NCI-H146 (cell line): ENCODE measurements around the gene CNN2.

ENCODE experiments used
- DNase-seq: peaks from one replicate; lab custom pipeline; 2025; lab: John Stamatoyannopoulos, UW

Gene CNN2

GRCh38 chr19:1025960-1026782 lies at the start of gene CNN2:
Gene CNN2 (plus strand): TSS chr19:1026608. CDS start chr19:1026662, 54 bp downstream.
- peak; percentile 16 for DNase-seq

DNA sequence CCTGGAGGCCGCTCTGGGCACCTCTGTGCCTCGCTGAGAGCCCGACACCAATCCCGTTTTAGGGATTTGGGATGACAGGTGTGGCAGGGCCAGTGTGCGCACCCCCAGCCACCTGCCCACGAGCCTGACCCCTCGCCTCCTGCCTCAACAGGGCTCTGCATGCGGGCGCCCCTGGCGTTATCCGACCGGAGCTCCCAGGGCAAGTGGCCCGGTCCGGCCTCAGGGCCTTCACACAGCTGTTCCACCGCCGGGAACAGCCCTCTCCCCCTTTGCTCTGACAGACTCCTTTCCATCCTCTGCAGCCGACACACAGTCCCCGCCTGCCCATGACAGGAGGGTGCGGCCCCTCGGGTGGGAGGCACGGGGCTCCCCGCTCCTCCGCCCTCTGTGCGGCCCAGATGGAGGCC lies 49.3 kb upstream of the CNN2 start:
- DNase-seq = no peak

DNA sequence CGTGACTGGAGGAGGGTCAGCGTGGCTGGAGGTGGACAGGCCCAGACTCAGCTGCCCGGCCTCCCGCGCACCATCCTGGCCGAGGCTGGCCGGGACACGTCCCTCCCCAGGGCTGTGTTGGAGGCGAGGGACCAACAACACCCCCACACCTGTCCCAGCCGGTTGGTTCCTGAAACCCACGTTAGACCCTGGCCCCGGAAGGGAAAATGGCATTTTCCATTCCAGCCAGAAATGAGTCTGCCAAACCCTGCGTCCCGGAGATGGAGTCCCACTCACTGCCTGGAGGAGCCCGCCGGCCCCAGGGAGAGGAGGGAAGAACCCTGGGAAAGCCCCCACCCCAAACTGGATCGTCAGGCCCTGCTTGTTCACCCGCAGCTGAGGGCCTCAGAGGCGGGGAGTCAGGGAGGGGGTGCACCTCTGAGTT lies 47.1 kb upstream of the CNN2 start:
- DNase-seq = no peak

GRCh38 chr19:980133-980998 lies 46.0 kb upstream of the CNN2 start:
- peak; percentile 43 for DNase-seq

DNA sequence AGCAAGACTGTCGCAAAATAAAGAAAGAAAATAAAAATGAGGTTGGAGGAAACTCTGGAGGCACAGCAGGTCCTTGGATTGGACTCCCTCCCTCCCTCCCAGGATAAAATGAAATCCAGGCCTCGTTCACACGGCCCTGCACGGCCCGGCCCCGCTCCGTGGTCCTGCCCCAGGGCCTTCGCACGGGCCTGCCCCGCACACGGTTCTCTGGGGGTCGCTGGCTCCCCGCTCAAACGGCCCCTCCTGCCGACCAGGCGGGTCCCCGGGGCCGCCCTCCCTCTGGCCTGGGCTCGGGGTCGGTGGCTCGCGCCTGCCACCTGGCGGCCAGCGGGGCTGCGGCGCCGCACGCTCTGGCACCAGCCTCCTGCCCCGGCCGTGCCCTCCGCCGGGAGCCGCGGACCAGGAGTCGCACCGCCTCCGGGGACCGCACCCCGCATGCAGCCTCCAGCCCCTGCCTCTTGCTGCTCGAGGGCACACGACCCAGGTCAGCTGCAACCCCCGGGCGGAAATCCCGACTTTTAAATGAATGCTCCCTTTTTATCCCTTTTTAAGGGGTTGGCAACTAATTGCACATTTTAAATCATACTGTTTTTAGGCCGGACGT lies 43.7 kb upstream of the CNN2 start:
- DNase-seq = peak; percentile 33

DNA sequence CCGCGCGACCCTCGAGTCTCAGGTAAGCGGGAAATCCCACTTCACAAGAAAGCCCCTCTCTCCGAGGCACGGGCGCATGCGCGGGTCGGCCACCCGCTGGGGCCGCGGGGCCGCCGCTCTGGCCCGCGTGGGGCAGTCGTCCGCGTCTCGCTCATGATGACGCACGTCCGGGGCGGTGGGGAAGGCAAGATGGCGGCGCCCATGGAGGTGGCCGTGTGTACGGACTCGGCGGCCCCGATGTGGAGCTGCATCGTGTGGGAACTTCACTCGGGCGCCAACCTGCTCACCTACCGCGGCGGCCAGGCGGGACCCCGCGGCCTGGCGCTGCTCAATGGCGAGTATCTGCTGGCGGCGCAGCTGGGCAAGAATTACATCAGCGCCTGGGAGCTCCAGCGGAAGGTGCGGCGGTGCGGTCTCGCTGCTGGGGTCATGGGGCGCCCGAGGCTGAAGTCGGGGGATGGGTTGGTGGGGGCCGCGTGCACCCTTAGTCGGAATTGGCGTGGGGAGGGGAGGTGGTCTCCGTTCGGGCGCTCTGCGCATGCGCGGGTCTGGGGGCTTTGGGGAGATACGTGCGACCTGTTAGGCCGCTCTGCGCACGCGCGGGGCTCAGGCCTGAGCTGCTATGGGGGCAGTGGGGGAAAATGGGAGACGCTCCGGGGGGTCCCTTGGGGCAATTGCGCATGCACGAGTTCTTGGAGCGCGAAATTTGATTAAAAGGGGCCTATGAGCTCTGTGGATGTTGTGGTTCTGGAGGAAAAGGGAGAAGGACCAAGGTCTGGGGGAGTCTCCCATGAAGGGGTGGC lies 42.0 kb upstream of the CNN2 start, which contains the start of gene WDR18:
Gene WDR18, plus strand, starts transcription at position 181 of the 803 bp plus-strand sequence. Its CDS starts 9 bp downstream, at position 190.
- DNase-seq = peak; percentile 83

DNA sequence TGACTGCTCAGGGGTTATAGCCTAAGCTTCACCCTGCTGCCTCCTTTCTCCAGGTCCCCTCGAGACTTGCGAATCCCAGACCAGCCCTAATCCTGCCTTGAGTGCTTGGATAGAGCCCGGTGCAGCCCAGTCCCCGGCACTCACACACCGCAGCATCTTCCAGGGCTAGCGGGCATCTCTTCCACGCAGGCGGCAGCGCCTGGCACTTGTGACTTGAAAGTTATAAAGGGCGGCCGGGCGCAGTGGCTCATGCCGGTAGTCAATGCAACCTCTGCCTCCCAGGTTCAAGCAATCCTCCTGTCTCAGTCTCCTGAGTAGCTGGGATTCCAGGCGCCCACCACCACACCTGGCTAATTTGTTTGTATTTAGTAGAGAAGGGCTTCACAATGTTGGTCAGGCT lies 40.3 kb upstream of the CNN2 start:
- no peak for DNase-seq

DNA sequence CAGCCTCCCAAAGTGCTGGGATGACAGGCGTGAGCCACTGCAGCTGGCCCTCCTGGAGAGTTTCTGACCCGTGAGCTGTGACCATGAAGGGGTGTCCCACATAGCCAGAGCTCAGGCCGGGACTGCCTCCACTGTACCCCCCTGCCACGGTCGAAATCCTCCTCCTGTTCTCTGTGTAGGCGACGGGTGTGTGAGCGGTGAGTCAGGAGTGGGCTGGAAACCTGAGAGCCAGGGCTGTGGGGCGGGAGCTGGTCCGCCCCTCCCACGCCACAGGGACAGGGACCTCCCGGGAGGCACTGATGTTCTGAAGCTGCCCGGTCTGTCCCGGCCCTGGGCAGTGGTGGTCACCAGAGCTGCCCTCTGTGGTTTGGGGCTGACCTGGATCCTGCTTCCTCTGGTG lies 38.3 kb upstream of the CNN2 start:
- no peak for DNase-seq

DNA sequence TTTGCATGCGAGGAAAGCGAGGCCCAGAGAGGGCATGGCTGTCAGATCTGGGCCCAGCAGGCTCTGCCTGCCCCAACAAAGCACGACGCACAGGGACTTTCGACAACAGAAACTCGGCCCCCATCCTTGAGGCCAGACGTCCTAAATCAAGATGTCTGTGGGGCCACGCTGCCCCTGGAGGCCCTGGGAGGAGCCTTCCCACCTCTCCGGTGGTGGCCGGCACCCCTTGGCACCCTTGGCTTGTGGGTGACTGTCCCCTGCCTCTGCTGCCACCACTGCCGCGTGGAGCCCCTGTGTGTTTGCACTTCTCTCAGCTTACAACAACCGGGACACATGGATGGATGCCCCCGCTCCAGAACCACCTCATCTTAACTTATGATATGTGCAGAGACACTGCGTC lies 37.9 kb upstream of the CNN2 start:
- no peak for DNase-seq

- no peak for DNase-seq
Observed at GRCh38 chr19:989381-990081, 36.9 kb upstream of the CNN2 start.

DNA sequence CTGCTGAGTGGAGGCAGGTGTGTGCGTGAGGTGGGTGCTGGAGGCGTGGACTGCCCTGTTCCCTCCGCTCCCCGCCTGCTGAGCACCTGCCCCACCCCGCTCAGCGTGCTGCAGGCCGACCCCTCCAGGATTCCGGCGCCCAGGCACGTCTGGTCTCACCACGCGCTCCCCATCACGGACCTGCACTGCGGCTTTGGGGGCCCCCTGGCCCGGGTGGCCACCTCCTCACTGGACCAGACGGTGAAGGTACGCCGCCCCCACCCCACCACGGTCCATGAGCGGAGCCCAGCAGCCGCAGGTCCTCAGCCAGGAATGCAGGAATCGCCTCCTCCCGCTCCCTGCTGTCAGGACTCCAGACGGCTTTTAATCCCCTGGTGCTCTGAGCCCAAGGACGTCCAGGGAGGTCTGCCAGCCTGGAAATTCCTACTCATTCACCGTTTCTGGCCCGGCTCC lies 36.3 kb upstream of the CNN2 start:
- DNase-seq = no peak

DNA sequence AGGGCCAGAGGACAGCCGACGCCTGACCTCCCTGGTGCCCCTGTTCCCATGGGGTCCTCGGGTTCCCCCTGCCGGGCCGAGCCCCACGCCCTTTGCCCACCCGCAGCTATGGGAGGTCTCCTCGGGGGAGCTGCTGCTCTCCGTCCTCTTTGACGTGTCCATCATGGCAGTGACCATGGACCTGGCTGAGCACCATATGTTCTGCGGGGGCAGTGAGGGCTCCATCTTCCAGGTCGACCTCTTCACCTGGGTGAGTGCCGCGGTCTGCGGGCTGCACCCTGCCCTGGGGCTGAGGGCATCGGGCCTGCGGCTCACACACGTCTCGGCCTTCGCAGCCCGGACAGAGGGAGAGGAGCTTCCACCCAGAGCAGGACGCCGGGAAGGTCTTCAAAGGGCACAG lies 35.7 kb upstream of the CNN2 start:
- no peak for DNase-seq

- DNase-seq = no peak
Observed at GRCh38 chr19:991174-991931, 35.1 kb upstream of the CNN2 start.

DNA sequence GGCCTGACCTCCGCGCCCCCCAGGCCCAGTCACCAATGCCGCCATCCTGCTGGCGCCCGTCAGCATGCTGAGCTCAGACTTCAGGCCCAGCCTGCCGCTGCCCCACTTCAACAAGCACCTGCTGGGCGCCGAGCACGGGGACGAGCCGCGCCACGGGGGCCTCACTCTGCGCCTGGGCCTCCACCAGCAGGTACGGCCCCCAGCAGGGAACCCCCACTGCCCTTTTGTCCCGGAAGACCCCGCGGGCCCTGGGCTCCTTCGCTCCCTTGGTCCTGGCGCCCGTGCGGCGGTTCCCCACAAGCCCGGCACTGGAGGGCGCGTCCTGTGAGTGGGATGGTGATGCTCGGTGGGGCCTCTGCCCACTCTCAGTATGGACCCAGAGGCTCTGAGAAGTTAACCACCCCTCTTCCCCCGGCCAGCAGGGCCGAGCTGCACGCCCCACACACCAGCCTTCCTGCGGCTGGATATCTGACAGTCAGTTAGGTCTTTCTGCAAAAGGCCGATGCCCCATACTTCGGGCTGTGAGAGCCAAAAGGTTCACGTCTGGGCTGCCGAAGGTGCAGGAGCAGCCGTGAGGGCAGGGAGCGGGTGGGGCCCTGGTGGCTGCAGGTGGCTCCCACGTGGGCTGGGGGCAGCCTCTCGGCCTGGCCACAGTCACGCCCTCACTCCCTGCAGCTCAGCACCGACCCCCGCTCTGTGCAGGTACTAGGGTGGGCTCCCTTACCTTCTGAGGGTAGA lies 34.3 kb upstream of the CNN2 start:
- DNase-seq = no peak

DNA sequence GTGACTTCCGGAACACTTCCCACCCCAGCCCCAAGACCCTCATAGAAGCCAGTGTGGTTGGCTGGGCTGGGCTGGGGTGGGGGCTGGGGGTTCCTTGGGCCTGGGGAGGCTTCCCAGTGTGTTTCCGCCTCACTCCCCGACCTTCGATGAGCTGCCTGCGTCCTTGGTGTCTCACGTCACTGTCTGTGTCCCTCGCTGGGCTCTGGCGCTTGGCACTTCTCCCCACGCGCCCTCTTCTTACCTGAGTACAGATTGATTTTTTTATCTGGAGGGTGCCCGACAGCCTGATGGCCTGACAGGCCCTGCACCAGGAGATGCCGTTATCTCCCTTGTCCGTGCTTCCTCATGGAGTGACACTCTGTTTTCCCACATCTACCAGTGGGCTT lies 33.7 kb upstream of the CNN2 start:
- no peak for DNase-seq

DNA sequence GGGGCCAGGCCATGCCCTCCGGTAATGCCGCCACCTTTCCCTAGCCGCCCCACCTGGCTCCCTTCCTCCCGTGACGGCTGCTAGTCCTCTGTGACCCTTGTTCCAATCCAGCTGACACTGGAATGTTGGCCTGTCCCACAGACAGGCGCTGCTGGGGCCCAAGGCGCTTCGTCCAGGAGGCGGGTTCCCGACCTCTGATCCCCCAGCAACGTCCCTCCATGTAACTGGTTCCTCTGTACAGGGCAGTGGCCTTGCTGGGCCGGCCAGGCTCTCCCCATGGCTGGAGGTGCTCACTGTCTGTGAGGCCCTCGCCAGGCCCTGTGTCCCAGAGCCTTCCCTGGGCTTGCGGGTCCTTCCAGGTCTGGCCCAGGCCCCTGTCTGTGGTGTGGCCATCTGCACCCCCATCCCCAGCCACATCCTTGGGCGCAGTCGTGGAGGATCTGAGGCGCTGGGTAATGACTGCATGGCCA lies 33.0 kb upstream of the CNN2 start:
- no peak for DNase-seq

DNA sequence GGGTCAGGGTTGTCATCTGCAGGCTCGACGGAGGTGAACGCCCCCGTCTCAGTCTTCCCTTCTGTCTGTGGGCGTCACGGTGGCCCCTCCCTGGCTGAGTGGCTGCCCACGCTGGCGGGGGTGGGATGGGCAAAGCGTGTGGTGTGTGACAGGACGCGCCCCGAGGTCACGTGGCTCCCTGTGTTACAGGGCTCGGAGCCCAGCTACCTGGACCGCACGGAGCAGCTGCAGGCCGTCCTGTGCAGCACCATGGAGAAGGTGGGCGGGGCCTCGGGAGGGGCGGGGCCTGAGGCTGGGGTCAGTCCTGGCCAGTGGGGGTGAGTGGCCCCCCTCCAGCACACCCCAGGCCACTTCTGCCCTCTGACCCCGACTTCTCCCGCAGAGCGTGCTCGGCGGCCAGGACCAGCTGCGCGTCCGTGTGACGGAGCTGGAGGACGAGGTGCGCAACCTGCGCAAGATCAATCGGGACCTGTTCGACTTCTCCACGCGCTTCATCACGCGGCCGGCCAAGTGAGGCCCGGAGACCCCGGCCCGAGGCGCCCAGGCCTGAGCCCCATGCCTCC lies 32.5 kb upstream of the CNN2 start:
- DNase-seq = no peak

DNA sequence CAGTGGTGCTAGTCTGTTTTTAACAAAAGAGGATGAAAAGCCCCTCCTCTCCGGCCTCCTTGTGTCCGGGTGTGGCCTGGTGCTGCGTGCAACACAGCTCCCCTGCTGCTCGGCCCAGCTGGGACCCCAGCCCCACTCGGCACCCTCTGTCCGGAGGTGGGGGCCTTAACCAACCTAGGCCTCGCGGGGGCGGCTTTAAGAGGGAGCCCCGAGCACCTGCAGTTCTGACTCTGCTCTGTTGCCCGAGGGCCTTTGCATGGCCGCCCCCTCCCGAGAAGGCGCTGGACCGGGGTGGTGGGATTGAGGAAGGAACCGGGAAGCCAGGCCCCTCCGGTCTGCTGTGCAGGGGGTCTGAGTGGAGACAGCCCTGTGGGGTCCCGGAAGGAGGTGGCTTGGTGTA lies 31.9 kb upstream of the CNN2 start:
- DNase-seq = no peak
